Ovary (tissue), 9 donors: ENCODE measurements around the gene PEX11A. TPM values are rescaled to one million over a fixed set of nuclear protein-coding genes. Genes with fewer than 3 reads are reported as not detected.

ENCODE experiments used
- DNase-seq, 5 donors: peaks; one replicate each; pipeline ENCODE4 v3.0.0-alpha.2; 2019 to 2020
- H3K27ac ChIP-seq, 2 donors: fragments of 200-600 bp; one replicate each; pipeline versions ENCODE4 v1.5.1 to v1.8.0; 2019 to 2022
- H3K27me3 ChIP-seq: fragments of 200-600 bp; one replicate; pipeline ENCODE4 v1.8.0; 2022
- H3K36me3 ChIP-seq: fragments of 200-600 bp; sonication (generic); one replicate; pipeline ENCODE4 v1.5.1; 2019
- H3K4me1 ChIP-seq: one replicate; pipeline ENCODE4 v1.8.1; 2013; ENCODE audit warnings: mild to moderate bottlenecking, moderate library complexity; ENCODE audit not compliant: insufficient read depth
- H3K4me3 ChIP-seq: fragments of 200-600 bp; sonication (generic); one replicate; pipeline ENCODE4 v1.5.1; 2017
- H3K9me3 ChIP-seq, 2 donors: fragments of 200-600 bp in 1 of 2; sonication (generic) in 1 of 2; one replicate each; pipeline versions ENCODE4 v1.5.1 to v1.8.1; 2013 to 2019; ENCODE audit warnings: mild to moderate bottlenecking in 1 of 2, moderate library complexity in 1 of 2
- EP300 ChIP-seq: sonication (generic); formaldehyde crosslinking; IDR thresholded peaks from one replicate; pipeline ENCODE4 v1.6.1; 2017; ENCODE audit warnings: antibody characterized with exemption
- POLR2A ChIP-seq: fragments of 450-650 bp; IDR thresholded peaks from one replicate; pipeline ENCODE4 v1.6.1; 2017; ENCODE audit warnings: antibody characterized with exemption, mild to moderate bottlenecking, moderate library complexity
- WGBS, 3 donors: extraction: QIAGEN DNeasy Blood & Tissue Kit in 1 of 3; methylation state at CpG; one replicate each; pipeline versions ENCODE4 v1.1.5 to v1.1.7; 2013 to 2017; 5-methylcytosine and 5-hydroxymethylcytosine counted together
- intact Hi-C, 4 donors: fragments of 100-400 bp; cut with DNase I; formaldehyde crosslinking; loops; one replicate each; pipeline versions ENCODE4 v1.11.0 to v1.15.1; 2022 to 2023
- polyA plus RNA-seq, 2 donors: library from polyadenylated mRNA; stranded (reverse); fragments of 200-250 nt in 1 of 2; fragments of 350-450 nt in 1 of 2; fragmentation: Illumina TruSeq in 1 of 2; extraction: RNeasy Lipid Tissue Mini Kit (QIAGEN cat#74804) in 1 of 2; gene quantifications; one replicate each; pipeline ENCODE4 v1.2.3, GENCODE V29; 2013 to 2014
- small RNA-seq: library from RNA; depleted of rRNA; stranded (forward); fragments of <200 nt; gene quantifications from one replicate; pipeline ENCODE3, GENCODE V24; 2016
- total RNA-seq, 7 donors: library from RNA; depleted of rRNA in 2 of 7; stranded (reverse); fragments of >200 nt in 2 of 7; fragmentation: NEBNext Ultra II Directional in 3 of 7; extraction: Animal tissue kit (Norgen Biotek cat#: 25700) in 3 of 7; gene quantifications; one replicate each; pipeline versions ENCODE4 v1.1.0 to v1.2.4, GENCODE V29; 2016 to 2023
- TF ChIP-seq, protein P1 (sequence below), 3 donors: fragments of 450-650 bp in 2 of 3; fragments of 200-600 bp in 1 of 3; IDR thresholded peaks; one replicate each; pipeline versions ENCODE4 v1.5.1 to v1.8.0; 2016 to 2022; ENCODE audit warnings: antibody characterized with exemption in 3 of 3, mild to moderate bottlenecking in 1 of 3
- donor health status: DM: no; HTN: no; CAD: no; lungs with moderate emphysema.
- donor health status: DM: no; HTN: no; CAD: no.
- donor health status: Bipolar disorder and iron deficiency.
- donor health status: DM: yes; HTN: yes; CAD: no.
- donor health status: DM: no; HTN: no; CAD: no.
- donor health status: DM: yes; HTN: yes; CAD: no.

The PEX11A gene
- total and polyA plus RNA-seq, 9 donors: 10.9 to 17.6 (median 12.6) TPM

DNA sequence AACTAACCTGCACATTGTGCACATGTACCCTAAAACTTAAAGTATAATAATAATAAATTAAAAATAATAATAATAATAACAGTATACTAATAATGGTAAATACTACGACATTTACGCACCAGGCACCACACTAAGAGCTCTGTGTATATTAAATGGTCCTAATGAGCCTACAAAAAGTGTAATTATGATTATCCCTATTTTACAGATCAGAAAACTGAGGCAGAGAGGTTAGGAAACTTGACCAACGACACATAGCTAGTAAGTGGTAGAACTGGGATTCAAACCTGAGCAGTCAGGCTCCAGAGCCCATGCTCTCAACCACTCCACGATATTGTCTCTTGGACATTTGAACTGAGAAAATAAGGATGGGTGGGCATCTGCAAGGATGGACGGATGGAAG, 50.3 kb downstream of the PEX11A start:
- H3K36me3 ChIP-seq: no peaks in the 10 kb centered on the region
- no peak overlapping the region for H3K4me3 ChIP-seq
- no peaks in the 10 kb centered on the region for H3K4me1 ChIP-seq
- 96 to 98% (median 97%) methylated on average over 5 of the region's 5 CpGs for WGBS, 3 donors
- no peak for DNase-seq
- H3K9me3 ChIP-seq: no peaks in the 10 kb centered on the region
- TF ChIP-seq POLR2A: no peak
- TF ChIP-seq EP300: no peak
- TF ChIP-seq, protein P1, sequence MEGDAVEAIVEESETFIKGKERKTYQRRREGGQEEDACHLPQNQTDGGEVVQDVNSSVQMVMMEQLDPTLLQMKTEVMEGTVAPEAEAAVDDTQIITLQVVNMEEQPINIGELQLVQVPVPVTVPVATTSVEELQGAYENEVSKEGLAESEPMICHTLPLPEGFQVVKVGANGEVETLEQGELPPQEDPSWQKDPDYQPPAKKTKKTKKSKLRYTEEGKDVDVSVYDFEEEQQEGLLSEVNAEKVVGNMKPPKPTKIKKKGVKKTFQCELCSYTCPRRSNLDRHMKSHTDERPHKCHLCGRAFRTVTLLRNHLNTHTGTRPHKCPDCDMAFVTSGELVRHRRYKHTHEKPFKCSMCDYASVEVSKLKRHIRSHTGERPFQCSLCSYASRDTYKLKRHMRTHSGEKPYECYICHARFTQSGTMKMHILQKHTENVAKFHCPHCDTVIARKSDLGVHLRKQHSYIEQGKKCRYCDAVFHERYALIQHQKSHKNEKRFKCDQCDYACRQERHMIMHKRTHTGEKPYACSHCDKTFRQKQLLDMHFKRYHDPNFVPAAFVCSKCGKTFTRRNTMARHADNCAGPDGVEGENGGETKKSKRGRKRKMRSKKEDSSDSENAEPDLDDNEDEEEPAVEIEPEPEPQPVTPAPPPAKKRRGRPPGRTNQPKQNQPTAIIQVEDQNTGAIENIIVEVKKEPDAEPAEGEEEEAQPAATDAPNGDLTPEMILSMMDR (IDR thresholded peaks at IDR 0.05): no peak
- intact Hi-C loops: loop anchor here in 1 of 4 donors (10.0 kb wide), 1 partner anchor 105 kb away; no protein-coding TSS in a partner anchor
- H3K27me3 ChIP-seq: no peaks in the 10 kb centered on the region
- H3K27ac ChIP-seq: no peak overlapping the region

DNA sequence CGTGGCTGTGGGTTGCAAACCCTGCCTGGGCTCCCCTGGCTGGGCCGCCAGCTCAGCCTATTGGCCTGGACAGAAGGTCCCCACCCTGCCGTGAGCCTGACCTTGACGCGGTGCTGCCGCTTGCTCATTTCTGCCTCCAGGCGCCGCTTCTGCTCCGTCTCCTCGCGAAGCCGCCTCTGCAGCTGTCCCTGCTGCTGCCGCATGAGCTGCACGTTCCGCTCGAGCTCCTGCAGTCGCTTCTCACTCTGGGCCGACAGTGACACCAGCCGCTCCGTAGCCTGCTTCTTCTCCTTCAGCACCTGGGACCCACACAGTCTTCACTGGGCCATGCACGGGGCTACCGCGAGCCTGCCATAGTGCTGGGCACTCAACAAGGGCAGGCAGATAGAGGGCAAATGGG, 57.0 kb downstream of the PEX11A start:
- TF ChIP-seq EP300 (no peak), POLR2A (no peak)
- TF ChIP-seq, protein P1 (IDR thresholded peaks at IDR 0.05): no peak
- 92 to 94% (median 94%) methylated on average over 23 of the region's 23 CpGs for WGBS, 3 donors
- Histone ChIP-seq H3K36me3 (no peaks in the 10 kb centered on the region), H3K4me3 (no peak overlapping the region), H3K27ac (no peak overlapping the region), H3K27me3 (no peaks in the 10 kb centered on the region), H3K9me3 (no peaks in the 10 kb centered on the region), H3K4me1 (no peaks in the 10 kb centered on the region)
- intact Hi-C loops: no loop called here
- no peak for DNase-seq

GRCh38 chr15:89632563-89633430, 57.8 kb downstream of the PEX11A start:
- Histone ChIP-seq H3K36me3 (no peaks in the 10 kb centered on the region), H3K4me3 (no peak overlapping the region), H3K27me3 (no peaks in the 10 kb centered on the region), H3K4me1 (no peaks in the 10 kb centered on the region), H3K27ac (no peak overlapping the region), H3K9me3 (no peaks in the 10 kb centered on the region)
- TF ChIP-seq POLR2A: no peak
- TF ChIP-seq EP300: no peak
- TF ChIP-seq, protein P1 (IDR thresholded peaks at IDR 0.05): no peak
- intact Hi-C loops: no loop called here
- DNase-seq: no peak
- 93 to 96% (median 94%) methylated on average over 18 of the region's 18 CpGs for WGBS, 3 donors

DNA sequence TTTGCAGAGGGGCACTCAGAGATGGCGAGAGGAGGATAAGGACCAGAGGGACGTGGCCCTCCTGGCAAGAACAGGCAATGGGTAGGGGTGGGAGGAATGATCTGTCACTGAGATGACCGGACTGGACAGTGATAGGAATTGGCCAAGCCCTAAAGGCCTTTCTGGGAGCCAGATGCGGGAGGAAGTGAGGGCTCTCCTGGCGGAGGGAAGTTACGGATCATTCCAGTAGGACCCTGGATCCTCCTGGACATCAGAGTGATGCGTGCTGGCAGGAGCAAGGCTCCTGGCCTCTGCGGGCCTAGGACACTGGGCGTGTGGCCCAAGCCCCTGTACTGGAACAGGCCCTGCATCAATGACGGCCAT, 58.7 kb downstream of the PEX11A start:
- no peak overlapping the region for H3K4me3 ChIP-seq
- no peak overlapping the region for H3K27ac ChIP-seq
- H3K9me3 ChIP-seq: no peaks in the 10 kb centered on the region
- H3K36me3 ChIP-seq: no peaks in the 10 kb centered on the region
- intact Hi-C loops: no loop called here
- H3K4me1 ChIP-seq: no peaks in the 10 kb centered on the region
- DNase-seq: no peak
- no peaks in the 10 kb centered on the region for H3K27me3 ChIP-seq
- WGBS, 3 donors: 84 to 86% (median 84%) methylated on average over 10 of the region's 10 CpGs
- no peak for TF ChIP-seq POLR2A
- no peak for TF ChIP-seq EP300
- TF ChIP-seq, protein P1 (IDR thresholded peaks at IDR 0.05): no peak

Small RNAs within 50 kb of the gene (small RNA-seq; reads per million reads assigned to genes)
- gene RNU6-132P: not detected

Other genes starting within 250 kb of the PEX11A start
- under 1 TPM in 2 of 7 donors, not detected in 5; 0.23 to 0.67 TPM for gene RHCG, start 194.2 kb downstream of the PEX11A start, total RNA-seq
- gene RHCG, start 194.2 kb downstream of the PEX11A start, polyA plus RNA-seq: not detected
- gene TICRR, start 115.3 kb downstream of the PEX11A start, total RNA-seq: under 1 TPM; 0.08 to 0.32 (median 0.15) TPM
- gene TICRR, start 115.3 kb downstream of the PEX11A start, polyA plus RNA-seq: under 1 TPM; 0.25 to 0.31 TPM
- gene KIF7, start 35.3 kb downstream of the PEX11A start, total RNA-seq: 10 to 100 TPM in 6 of 7 donors, 1 to 10 TPM in 1; 4.3 to 16.3 (median 12.8) TPM
- gene KIF7, start 35.3 kb downstream of the PEX11A start, polyA plus RNA-seq: 1 to 10 TPM; 1.5 to 9.0 TPM
- 1 to 10 TPM in 5 of 7 donors, under 1 TPM in 2; 0.82 to 4.6 (median 1.0) TPM for gene PLIN1, start 11.4 kb downstream of the PEX11A start, total RNA-seq
- 1 to 10 TPM; 1.2 to 5.4 TPM for gene PLIN1, start 11.4 kb downstream of the PEX11A start, polyA plus RNA-seq
- gene WDR93, start 57 bp upstream of the PEX11A start, total RNA-seq: 1 to 10 TPM in 1 of 7 donors, under 1 TPM in 5, not detected in 1; 0.23 to 3.2 (median 0.48) TPM
- gene WDR93, start 57 bp upstream of the PEX11A start, polyA plus RNA-seq: under 1 TPM; 0.24 to 0.33 TPM
- gene MESP1, start 60.5 kb upstream of the PEX11A start, total RNA-seq: 1 to 10 TPM in 4 of 7 donors, under 1 TPM in 3; 0.20 to 1.3 (median 1.1) TPM
- under 1 TPM in 1 of 2 donors, not detected in 1; 0.33 TPM for gene MESP1, start 60.5 kb upstream of the PEX11A start, polyA plus RNA-seq
- gene MESP2, start 85.6 kb upstream of the PEX11A start, total RNA-seq: not detected
- gene MESP2, start 85.6 kb upstream of the PEX11A start, polyA plus RNA-seq: under 1 TPM in 1 of 2 donors, not detected in 1; 0.19 TPM
- gene ANPEP, start 124.1 kb upstream of the PEX11A start, total RNA-seq: 10 to 100 TPM in 1 of 7 donors, 1 to 10 TPM in 4, under 1 TPM in 2; 0.30 to 10.0 (median 3.3) TPM
- 10 to 100 TPM in 1 of 2 donors, 1 to 10 TPM in 1; 4.7 to 13.0 TPM for gene ANPEP, start 124.1 kb upstream of the PEX11A start, polyA plus RNA-seq
- gene AP3S2, start 203.2 kb upstream of the PEX11A start, total RNA-seq: 10 to 100 TPM; 15.3 to 40.2 (median 30.7) TPM
- 10 to 100 TPM; 17.5 to 57.1 TPM for gene AP3S2, start 203.2 kb upstream of the PEX11A start, polyA plus RNA-seq
- 10 to 100 TPM; 14.2 to 36.5 (median 30.8) TPM for gene ARPIN, start 222.2 kb upstream of the PEX11A start, total RNA-seq
- gene ARPIN, start 222.2 kb upstream of the PEX11A start, polyA plus RNA-seq: 10 to 100 TPM; 17.0 to 28.3 TPM